Smooth muscle cell (in vitro differentiated cells): ENCODE results near the gene DPEP2. TPM values are rescaled to one million over a fixed set of nuclear protein-coding genes. Genes with fewer than 3 reads are reported as not detected.
"Not testable (repeated sequence)": the region's sequence is repeated elsewhere in the genome, so short reads cannot be mapped to it uniquely, and the experiment has no call there.

Source experiments
- DNase-seq: peaks from one replicate; lab custom pipeline; 2025; ENCODE audit not compliant: unreplicated experiment; lab: John Stamatoyannopoulos, UW
- H2AFZ ChIP-seq: fragments of 200-600 bp; sonication (generic); 2 replicates; pipeline ENCODE4 v1.6.0; 2016; ENCODE audit warnings: antibody characterized with exemption, low read depth, mild to moderate bottlenecking
- H3F3A ChIP-seq: fragments of 200-600 bp; sonication (generic); 2 replicates; pipeline ENCODE4 v1.6.0; 2017; ENCODE audit warnings: antibody characterized with exemption, low read depth
- H3K27ac ChIP-seq: fragments of 200-600 bp; sonication (generic); 2 replicates; pipeline ENCODE4 v1.5.1; 2016; ENCODE audit warnings: low read depth, mild to moderate bottlenecking
- H3K27me3 ChIP-seq: fragments of 200-600 bp; sonication (generic); 2 replicates; pipeline ENCODE4 v1.6.1; 2016; ENCODE audit warnings: low read depth, mild to moderate bottlenecking
- H3K36me3 ChIP-seq: fragments of 200-600 bp; sonication (generic); 2 replicates; pipeline ENCODE4 v1.5.1; 2016; ENCODE audit warnings: low read depth
- H3K4me1 ChIP-seq: fragments of 200-600 bp; sonication (generic); 2 replicates; pipeline ENCODE4 v1.5.1; 2016; ENCODE audit warnings: low read depth
- H3K4me2 ChIP-seq: fragments of 200-600 bp; sonication (generic); 2 replicates; pipeline ENCODE4 v1.6.0; 2016; ENCODE audit warnings: mild to moderate bottlenecking
- H3K4me3 ChIP-seq: fragments of 200-600 bp; sonication (generic); 2 replicates; pipeline ENCODE4 v1.5.1; 2016; ENCODE audit warnings: mild to moderate bottlenecking
- H3K79me2 ChIP-seq: fragments of 200-600 bp; sonication (generic); 2 replicates; pipeline ENCODE4 v1.6.0; 2016; ENCODE audit warnings: low read depth, mild to moderate bottlenecking
- H3K9ac ChIP-seq: fragments of 200-600 bp; sonication (generic); 2 replicates; pipeline ENCODE4 v1.6.0; 2016; ENCODE audit warnings: low read depth
- H3K9me3 ChIP-seq: fragments of 200-600 bp; sonication (generic); replicated peaks from 2 replicates; pipeline ENCODE4 v1.5.1; 2016; ENCODE audit warnings: low read depth
- H4K20me1 ChIP-seq: fragments of 200-600 bp; sonication (generic); 2 replicates; pipeline ENCODE4 v1.6.0; 2016; ENCODE audit warnings: low read depth
- WGBS: methylation state at CpG from one replicate; pipeline ENCODE4 v1.1.7; 2016; ENCODE audit warnings: low lambda C conversion rate; 5-methylcytosine and 5-hydroxymethylcytosine counted together
- polyA plus RNA-seq: library from polyadenylated mRNA; unstranded; fragments of >200 nt; fragmentation: Nextera tagmentation; extraction: Ambion mirVana; gene quantifications from 2 replicates; pipeline ENCODE4 v1.2.1, GENCODE V29; 2016
- total RNA-seq: library from RNA; depleted of rRNA; stranded (reverse); fragments of >200 nt; gene quantifications from 2 replicates; pipeline ENCODE4 v1.2.3, GENCODE V29; 2014
- TF ChIP-seq, protein P1 (sequence below): fragments of 200-600 bp; sonication (generic); IDR thresholded peaks from 2 replicates; pipeline ENCODE4 v1.5.1; 2017; ENCODE audit warnings: borderline replicate concordance, mild to moderate bottlenecking, antibody characterized with exemption; ENCODE audit not compliant: insufficient read depth, poor library complexity, severe bottlenecking

Gene DPEP2, protein sequence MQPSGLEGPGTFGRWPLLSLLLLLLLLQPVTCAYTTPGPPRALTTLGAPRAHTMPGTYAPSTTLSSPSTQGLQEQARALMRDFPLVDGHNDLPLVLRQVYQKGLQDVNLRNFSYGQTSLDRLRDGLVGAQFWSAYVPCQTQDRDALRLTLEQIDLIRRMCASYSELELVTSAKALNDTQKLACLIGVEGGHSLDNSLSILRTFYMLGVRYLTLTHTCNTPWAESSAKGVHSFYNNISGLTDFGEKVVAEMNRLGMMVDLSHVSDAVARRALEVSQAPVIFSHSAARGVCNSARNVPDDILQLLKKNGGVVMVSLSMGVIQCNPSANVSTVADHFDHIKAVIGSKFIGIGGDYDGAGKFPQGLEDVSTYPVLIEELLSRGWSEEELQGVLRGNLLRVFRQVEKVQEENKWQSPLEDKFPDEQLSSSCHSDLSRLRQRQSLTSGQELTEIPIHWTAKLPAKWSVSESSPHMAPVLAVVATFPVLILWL
- total RNA-seq (not detected in 2 replicates), polyA plus RNA-seq (not detected in 2 replicates)

DNA sequence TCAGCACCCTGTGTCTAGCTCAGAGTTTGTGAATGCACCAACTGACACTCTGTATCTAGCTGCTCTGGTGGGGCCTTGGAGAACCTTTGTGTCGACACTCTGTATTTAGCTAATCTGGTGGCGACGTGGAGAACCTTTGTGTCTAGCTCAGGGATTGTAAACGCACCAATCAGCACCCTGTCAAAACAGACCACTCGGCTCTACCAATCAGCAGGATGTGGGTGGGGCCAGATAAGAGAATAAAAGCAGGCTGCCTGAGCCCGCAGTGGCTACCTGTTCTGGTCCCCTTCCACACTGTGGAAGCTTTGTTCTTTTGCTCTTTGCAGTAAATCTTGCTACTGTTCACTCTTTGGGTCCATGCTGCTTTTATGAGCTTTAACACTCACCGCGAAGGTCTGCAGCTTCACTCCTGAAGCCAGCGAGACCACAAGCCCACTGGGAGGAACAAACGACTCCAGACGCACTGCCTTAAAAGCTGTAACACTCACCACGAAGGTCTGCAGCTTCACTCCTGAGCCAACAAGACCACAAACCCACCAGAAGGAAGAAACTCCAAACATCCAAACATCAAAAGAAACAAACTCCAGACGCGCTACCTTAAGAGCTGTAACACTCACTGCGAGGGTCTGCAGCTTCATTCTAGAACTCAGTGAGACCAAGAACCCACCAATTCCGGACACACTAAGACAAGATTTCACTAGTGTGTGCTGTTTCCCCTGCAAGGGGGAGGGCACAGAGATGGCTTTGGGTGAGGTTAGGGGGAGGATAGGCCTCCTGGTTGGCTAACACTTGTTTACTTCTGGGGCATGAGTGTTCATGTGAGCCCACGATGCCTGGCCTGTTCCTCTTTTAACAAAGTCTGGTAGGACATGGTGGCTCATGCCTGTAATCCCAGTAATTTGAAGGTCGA is at the start of gene DPEP2:
Gene DPEP2 (minus strand): TSS at position 706 of the 910 bp plus-strand sequence. CDS start 6,272 bp downstream, outside the sequence.
- H3K27me3 ChIP-seq, H3K9me3 ChIP-seq, DNase-seq, H2AFZ ChIP-seq, H3F3A ChIP-seq, H3K9ac ChIP-seq, H3K27ac ChIP-seq, H3K36me3 ChIP-seq, H3K79me2 ChIP-seq, H4K20me1 ChIP-seq, H3K4me2 ChIP-seq, H3K4me3 ChIP-seq, H3K4me1 ChIP-seq: not testable (repeated sequence)
- WGBS = 78% methylated on average over 18 of the region's 18 CpGs

DNA sequence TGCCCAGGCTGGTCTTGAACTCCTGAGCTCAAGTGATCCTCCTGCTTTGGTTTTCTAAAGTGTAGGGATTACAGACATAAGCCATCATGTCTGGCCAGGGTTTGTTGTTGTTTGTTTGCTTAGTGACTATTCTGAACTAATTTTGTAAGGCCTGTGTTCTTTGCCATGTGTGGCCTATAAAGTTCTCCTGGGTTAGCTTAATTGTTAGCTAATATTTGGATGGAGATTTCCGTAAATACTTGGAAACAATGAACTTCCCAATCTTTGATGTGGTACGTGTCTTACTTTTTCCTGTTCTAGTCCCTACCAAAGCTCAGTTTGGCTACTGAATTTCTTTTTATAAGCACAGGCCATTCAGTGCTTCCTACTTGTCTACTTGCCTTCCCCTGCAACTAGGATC is 48.7 kb upstream of the DPEP2 start:
- no peak overlapping the region for H3K9ac ChIP-seq
- H4K20me1 ChIP-seq = no peaks in the 10 kb centered on the region
- 95% methylated on average over 2 of the region's 2 CpGs for WGBS
- H3K79me2 ChIP-seq = no peaks in the 10 kb centered on the region
- H3K4me3 ChIP-seq = no peak overlapping the region
- no peaks in the 10 kb centered on the region for H3K36me3 ChIP-seq
- H3K9me3 ChIP-seq = no peaks in the 10 kb centered on the region
- no peaks in the 10 kb centered on the region for H3F3A ChIP-seq
- no peaks in the 10 kb centered on the region for H3K4me1 ChIP-seq
- H2AFZ ChIP-seq = no peak overlapping the region
- no peak for DNase-seq
- no peak overlapping the region for H3K4me2 ChIP-seq
- TF ChIP-seq, protein P1, sequence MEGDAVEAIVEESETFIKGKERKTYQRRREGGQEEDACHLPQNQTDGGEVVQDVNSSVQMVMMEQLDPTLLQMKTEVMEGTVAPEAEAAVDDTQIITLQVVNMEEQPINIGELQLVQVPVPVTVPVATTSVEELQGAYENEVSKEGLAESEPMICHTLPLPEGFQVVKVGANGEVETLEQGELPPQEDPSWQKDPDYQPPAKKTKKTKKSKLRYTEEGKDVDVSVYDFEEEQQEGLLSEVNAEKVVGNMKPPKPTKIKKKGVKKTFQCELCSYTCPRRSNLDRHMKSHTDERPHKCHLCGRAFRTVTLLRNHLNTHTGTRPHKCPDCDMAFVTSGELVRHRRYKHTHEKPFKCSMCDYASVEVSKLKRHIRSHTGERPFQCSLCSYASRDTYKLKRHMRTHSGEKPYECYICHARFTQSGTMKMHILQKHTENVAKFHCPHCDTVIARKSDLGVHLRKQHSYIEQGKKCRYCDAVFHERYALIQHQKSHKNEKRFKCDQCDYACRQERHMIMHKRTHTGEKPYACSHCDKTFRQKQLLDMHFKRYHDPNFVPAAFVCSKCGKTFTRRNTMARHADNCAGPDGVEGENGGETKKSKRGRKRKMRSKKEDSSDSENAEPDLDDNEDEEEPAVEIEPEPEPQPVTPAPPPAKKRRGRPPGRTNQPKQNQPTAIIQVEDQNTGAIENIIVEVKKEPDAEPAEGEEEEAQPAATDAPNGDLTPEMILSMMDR = no peak
- no peaks in the 10 kb centered on the region for H3K27me3 ChIP-seq
- no peak overlapping the region for H3K27ac ChIP-seq

DNA sequence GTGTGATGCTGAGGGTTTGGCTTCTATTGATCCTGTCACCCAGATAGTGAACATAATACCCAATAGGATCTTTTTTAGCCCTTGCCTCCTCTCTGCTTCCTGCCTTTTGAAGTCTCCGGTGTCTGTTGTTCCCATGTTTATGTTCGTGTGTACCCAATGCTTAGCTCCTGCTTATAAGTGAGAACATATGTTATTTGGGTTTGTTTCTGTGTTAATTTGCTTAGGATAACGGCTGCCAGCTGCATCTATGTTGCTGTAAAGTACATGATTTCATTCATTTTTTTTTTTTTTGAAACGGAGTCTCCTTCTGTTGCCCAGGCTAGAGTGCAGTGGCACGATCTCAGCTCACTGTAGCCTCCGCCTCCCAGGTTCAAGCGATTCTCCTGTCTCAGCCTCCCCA is 46.8 kb upstream of the DPEP2 start:
- 94% methylated on average over 7 of the region's 7 CpGs for WGBS
- Histone ChIP-seq H3K27me3 (no peaks in the 10 kb centered on the region), H2AFZ (no peak overlapping the region), H3K36me3 (no peaks in the 10 kb centered on the region), H3K4me1 (no peaks in the 10 kb centered on the region), H4K20me1 (no peaks in the 10 kb centered on the region), H3K4me2 (no peak overlapping the region), H3K9ac (no peak overlapping the region), H3K27ac (no peak overlapping the region), H3K9me3 (no peaks in the 10 kb centered on the region), H3F3A (no peaks in the 10 kb centered on the region), H3K4me3 (no peak overlapping the region), H3K79me2 (no peaks in the 10 kb centered on the region)
- TF ChIP-seq, protein P1 = no peak
- DNase-seq = no peak

DNA sequence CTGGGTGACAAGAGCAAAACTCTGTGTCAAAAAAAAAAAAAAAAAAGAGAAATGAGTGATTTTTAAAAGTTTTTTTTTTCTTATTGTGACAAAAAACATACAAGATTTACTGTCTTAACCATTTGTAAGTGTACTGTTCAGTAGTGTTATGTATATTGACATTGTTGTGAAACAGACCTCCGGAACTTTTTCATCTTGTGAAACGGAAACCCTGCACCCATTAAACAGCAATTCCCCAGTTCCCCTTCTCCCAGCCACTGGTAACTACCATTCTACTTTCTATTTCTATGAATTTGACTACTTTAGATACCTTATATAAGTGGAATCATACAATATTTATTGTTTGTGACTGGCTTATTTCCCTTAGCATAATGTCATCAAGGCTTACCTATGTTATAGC is 42.5 kb upstream of the DPEP2 start:
- H3K9me3 ChIP-seq = no peaks in the 10 kb centered on the region
- no peak overlapping the region for H3K27ac ChIP-seq
- TF ChIP-seq, protein P1 = no peak
- no peaks in the 10 kb centered on the region for H3K4me1 ChIP-seq
- H3K9ac ChIP-seq = no peak overlapping the region
- no peak overlapping the region for H3K4me3 ChIP-seq
- no peak overlapping the region for H2AFZ ChIP-seq
- H3K4me2 ChIP-seq = no peak overlapping the region
- H3K79me2 ChIP-seq = no peaks in the 10 kb centered on the region
- DNase-seq = no peak
- no peaks in the 10 kb centered on the region for H4K20me1 ChIP-seq
- WGBS = 88% methylated on average over 2 of the region's 2 CpGs
- no peaks in the 10 kb centered on the region for H3F3A ChIP-seq
- H3K36me3 ChIP-seq = no peaks in the 10 kb centered on the region
- H3K27me3 ChIP-seq = no peaks in the 10 kb centered on the region
